Glutamatergic neuron (in vitro differentiated cells): ENCODE results near the gene SLCO2A1. TPM values are rescaled to one million over a fixed set of nuclear protein-coding genes. Genes with fewer than 3 reads are reported as not detected.
A peak's percentile ranks its signal among the peaks of the same experiment; 100 is the strongest.

Experiments
- DNase-seq: peaks from one replicate; pipeline ENCODE4 v3.0.0; 2022
- H3K27ac Mint-ChIP-seq: one replicate; pipeline ENCODE4 v1.8.0; 2020; ENCODE audit warnings: mild to moderate bottlenecking, mixed read lengths, inconsistent platforms; ENCODE audit not compliant: unreplicated experiment
- H3K27me3 Mint-ChIP-seq: one replicate; pipeline ENCODE4 v1.8.0; 2020; ENCODE audit warnings: mild to moderate bottlenecking, moderate library complexity, mixed read lengths, inconsistent platforms; ENCODE audit not compliant: unreplicated experiment
- H3K36me3 Mint-ChIP-seq: one replicate; pipeline ENCODE4 v1.8.0; 2020; ENCODE audit warnings: mild to moderate bottlenecking, mixed read lengths, inconsistent platforms; ENCODE audit not compliant: unreplicated experiment
- H3K4me1 Mint-ChIP-seq: one replicate; pipeline ENCODE4 v1.8.0; 2020; ENCODE audit warnings: mild to moderate bottlenecking, low read depth, mixed read lengths, inconsistent platforms; ENCODE audit not compliant: unreplicated experiment
- H3K4me3 Mint-ChIP-seq: one replicate; pipeline ENCODE4 v1.8.0; 2020; ENCODE audit warnings: mild to moderate bottlenecking, mixed read lengths, inconsistent platforms; ENCODE audit not compliant: unreplicated experiment
- H3K9me3 Mint-ChIP-seq: one replicate; pipeline ENCODE4 v1.8.0; 2020; ENCODE audit warnings: mild to moderate bottlenecking, moderate library complexity, mixed read lengths, inconsistent platforms; ENCODE audit not compliant: unreplicated experiment
- total RNA-seq: library from RNA; stranded (reverse); fragmentation: NEBNext Ultra II Directional; extraction: Animal tissue kit (Norgen Biotek cat#: 25700); gene quantifications from one replicate; pipeline ENCODE4 v1.2.1, GENCODE V29; 2021; ENCODE audit not compliant: unreplicated experiment
- TF ChIP-seq, protein P1 (sequence below): fragments of 200-600 bp; sonication (generic); IDR thresholded peaks from one replicate; pipeline ENCODE4 v1.5.0; 2021; ENCODE audit not compliant: partially characterized antibody, unreplicated experiment

The SLCO2A1 gene
- total RNA-seq, 1 donor from 2014 or later = not detected

DNA sequence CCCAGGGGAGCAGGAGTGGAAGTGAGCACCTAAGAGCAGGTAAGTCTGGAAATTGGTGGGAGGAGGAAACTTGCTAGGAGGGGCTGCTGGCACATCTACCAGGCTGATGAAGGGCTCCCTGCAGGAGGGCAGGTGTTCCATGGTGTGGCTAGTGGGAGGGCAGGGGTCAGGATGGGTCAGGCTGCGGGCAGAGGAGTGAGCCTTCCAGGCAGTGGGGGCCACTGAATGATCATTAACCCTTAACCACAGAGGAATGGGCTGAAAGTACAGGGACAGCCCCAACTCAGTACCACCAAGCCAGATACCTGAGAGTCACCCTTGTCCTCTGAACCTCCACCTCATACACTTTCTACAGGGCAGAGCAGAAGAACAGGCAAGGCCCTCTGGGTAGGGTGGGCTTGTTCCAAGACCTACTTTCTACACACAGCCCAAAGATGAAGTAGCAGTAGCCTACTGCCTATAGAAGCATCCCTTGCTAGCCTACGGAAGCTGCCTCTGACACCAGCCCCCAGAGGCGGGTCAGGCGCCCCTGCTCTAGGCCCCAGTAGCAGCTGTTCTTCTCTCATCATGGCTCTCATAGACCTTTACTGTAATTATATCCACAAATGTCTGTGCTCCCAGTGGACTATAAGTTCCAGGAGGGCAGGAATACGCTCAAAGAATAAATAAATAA lies 138.6 kb downstream of the SLCO2A1 start:
- Mint-ChIP-seq H3K27ac (peak overlapping the region; percentile 97), H3K4me3 (peak overlapping the region; percentile 86), H3K27me3 (peaks cover 20% of the 10 kb centered on the region), H3K9me3 (peaks cover 21% of the 10 kb centered on the region), H3K4me1 (peaks cover 56% of the 10 kb centered on the region), H3K36me3 (no peaks in the 10 kb centered on the region)
- TF ChIP-seq, protein P1, sequence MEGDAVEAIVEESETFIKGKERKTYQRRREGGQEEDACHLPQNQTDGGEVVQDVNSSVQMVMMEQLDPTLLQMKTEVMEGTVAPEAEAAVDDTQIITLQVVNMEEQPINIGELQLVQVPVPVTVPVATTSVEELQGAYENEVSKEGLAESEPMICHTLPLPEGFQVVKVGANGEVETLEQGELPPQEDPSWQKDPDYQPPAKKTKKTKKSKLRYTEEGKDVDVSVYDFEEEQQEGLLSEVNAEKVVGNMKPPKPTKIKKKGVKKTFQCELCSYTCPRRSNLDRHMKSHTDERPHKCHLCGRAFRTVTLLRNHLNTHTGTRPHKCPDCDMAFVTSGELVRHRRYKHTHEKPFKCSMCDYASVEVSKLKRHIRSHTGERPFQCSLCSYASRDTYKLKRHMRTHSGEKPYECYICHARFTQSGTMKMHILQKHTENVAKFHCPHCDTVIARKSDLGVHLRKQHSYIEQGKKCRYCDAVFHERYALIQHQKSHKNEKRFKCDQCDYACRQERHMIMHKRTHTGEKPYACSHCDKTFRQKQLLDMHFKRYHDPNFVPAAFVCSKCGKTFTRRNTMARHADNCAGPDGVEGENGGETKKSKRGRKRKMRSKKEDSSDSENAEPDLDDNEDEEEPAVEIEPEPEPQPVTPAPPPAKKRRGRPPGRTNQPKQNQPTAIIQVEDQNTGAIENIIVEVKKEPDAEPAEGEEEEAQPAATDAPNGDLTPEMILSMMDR = no peak
- DNase-seq = no peak

DNA sequence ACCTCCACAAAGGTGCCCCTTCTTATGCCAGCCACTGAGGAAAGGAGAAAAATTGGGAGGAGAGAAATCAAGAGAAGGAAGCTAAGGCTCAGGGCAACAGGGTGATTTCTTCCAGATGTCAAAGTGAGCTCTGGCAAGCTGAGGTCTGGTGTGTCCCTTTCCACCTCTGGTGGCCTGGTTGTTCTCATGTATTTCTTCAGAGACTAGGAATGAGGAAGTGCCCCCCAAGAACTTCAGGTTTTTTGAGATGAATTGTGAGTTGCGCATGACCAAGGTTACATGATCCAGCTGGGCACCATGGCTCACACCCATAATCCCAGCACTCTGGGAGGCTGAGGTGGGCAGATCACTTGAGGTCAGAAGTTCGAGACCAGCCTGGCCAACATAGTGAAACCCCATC lies 139.7 kb downstream of the SLCO2A1 start:
- TF ChIP-seq, protein P1 = no peak
- peak overlapping the region; percentile 55 for H3K27ac Mint-ChIP-seq
- peaks cover 21% of the 10 kb centered on the region for H3K9me3 Mint-ChIP-seq
- peak overlapping the region; percentile 5 for H3K4me3 Mint-ChIP-seq
- H3K27me3 Mint-ChIP-seq = peaks cover 20% of the 10 kb centered on the region
- no peak for DNase-seq
- H3K36me3 Mint-ChIP-seq = no peaks in the 10 kb centered on the region
- peaks cover 61% of the 10 kb centered on the region for H3K4me1 Mint-ChIP-seq

DNA sequence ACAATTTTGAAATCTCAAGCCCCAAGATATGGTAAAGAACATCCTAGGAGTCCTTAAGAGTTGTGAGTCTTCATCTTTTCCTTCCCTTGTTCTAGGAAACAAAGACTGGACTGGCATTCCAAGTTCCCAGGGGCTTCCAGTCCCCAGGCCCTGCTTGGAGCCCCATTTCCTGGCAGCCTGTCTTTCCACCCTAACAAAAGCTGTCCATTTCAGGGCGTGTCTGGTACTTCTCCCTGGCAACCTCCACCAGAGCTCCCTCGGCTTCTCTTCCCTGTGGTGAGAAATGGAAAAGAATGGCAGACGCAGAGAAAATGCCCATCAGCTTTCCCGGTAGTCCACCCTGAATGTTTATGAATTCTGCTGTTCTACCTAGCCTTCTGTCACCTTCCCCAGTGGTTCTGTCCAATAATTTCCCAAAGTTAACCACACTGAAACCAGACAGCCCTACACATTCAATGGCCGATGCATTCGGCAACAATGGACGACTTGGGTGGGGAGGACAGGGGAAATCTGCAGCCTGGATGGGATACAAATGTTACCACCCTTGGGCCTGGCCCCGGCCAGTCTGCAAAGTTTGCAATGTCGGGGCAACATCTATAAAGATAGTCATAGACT lies 140.9 kb downstream of the SLCO2A1 start:
- Mint-ChIP-seq H3K36me3 (no peaks in the 10 kb centered on the region), H3K27ac (no peak overlapping the region)
- DNase-seq = no peak

DNA sequence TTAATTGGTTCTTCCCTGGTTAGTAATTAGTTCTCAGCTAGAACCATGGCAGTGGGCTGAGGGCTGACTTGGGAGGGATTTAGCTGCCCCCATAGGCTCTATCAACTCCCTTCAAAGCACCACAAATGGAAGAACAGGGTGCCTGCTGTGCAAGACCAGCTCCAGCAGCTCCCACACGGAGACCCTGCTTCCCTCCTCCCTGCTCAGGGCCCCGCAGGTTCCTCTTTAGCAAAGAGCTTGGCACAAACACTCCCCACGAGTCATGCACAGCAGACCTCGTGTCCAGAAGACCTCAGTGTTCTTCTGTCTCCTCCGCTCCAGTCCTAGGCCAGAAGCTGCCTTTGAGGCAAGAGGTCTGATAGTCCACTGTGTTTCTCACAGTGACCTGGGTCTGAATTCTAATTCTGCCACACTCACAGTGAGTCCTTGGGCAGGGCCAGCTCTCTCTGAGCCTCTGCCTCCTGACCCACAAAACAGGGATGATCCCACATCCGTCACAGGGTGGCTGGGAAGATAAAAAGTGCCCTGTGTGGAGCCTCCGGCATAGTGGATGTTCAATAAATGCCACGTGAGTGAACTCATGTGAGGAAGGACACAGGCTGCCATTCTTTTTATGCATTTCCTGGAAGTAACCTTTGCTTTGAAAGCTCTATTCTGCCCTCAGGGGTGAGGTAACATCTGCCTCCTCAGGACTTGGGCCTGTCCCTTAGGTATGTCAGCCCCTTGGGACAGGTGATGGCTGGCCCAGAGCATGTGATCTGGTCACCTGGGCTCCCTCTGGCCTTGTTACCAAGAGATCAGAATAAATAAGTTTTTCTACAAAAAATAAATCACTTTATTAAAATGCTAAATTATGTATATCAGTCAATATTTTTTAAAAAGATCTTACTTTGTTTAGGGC lies 141.7 kb downstream of the SLCO2A1 start:
- Mint-ChIP-seq H3K4me1 (peaks cover 66% of the 10 kb centered on the region), H3K27ac (peak overlapping the region; percentile 28), H3K27me3 (peaks cover 20% of the 10 kb centered on the region), H3K4me3 (peak overlapping the region; percentile 32), H3K36me3 (peaks cover 6% of the 10 kb centered on the region), H3K9me3 (peaks cover 22% of the 10 kb centered on the region)
- TF ChIP-seq, protein P1 = no peak
- DNase-seq = no peak

More for the DNA sequence above, 140.9 kb downstream of the SLCO2A1 start:
- TF ChIP-seq, protein P1 = no peak
- Mint-ChIP-seq H3K4me3 (peak overlapping the region; percentile 10), H3K9me3 (peaks cover 25% of the 10 kb centered on the region), H3K27me3 (peaks cover 26% of the 10 kb centered on the region), H3K4me1 (peaks cover 67% of the 10 kb centered on the region)
